ENCODE results near the gene FNBP1. TPM values are rescaled to one million over a fixed set of nuclear protein-coding genes. Genes with fewer than 3 reads are reported as not detected.

Gene FNBP1
- total and polyA plus RNA-seq, 4 donors: 16.0 to 94.3 (median 29.5) TPM

DNA sequence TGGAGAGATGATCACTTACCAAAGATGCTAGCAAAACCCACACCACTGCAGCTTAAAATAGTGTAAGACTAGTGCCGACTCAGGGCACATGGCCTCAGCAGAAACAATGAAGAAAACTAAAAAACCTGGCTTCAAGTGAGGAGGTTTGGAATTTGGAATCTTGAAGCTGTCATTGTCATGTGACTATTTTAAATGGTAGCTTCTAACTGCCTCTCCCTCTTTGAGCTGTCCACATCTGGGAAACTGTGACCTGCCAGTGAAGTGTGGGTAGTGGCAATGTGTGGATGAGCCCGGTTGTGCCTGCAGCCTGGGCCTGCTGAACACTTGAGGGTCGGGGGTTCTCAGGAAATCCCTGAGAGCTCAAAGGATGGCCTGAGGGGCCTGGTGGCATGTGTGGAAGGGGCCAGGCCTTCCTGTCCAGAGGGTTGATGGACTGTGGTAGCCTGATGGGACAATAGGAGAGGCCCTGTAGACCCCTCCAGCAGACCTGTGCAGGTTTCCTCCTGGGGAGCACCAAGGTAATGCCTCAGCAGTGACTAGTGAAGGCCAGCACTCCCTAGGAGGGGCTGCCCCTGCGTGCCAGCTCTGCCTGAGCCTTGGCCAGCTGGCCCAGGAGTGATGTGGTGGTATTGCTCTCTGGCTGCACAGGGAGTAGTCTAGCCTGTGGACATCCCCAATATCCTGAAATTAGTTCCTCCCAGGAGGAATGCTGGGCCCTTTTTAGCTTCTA, 194.1 kb downstream of the FNBP1 start:
- Histone ChIP-seq H3K27me3 (ENCODE audit: control insufficient read depth in 3 of 3, insufficient read depth in 3 of 3, low read length in 2 of 3) (no peaks in the 10 kb centered on the region), H3K9me3 (ENCODE audit: control insufficient read depth in 4 of 4, insufficient read depth in 3 of 4, low read length in 3 of 4) (no peaks in the 10 kb centered on the region), H3K4me3 (no peak overlapping the region), H3K27ac (ENCODE audit: low read depth in 1 of 2, low read length in 1 of 2) (no peak overlapping the region), H3K9ac (ENCODE audit: insufficient read depth in 1 of 2, low read length in 2 of 2) (no peak overlapping the region), H3K36me3 (ENCODE audit: control insufficient read depth in 4 of 4, insufficient read depth in 4 of 4, low read length in 4 of 4) (peaks cover 8 to 22% (median 16%) of the 10 kb centered on the region in 4 donors), H3K4me1 (ENCODE audit: control insufficient read depth in 5 of 5, insufficient read depth in 5 of 5, low read length in 5 of 5) (no peaks in the 10 kb centered on the region)
- ATAC-seq (ENCODE audit: insufficient read depth, low FRiP score) (no peak), DNase-seq (no peak)
- TF ChIP-seq, protein P1, sequence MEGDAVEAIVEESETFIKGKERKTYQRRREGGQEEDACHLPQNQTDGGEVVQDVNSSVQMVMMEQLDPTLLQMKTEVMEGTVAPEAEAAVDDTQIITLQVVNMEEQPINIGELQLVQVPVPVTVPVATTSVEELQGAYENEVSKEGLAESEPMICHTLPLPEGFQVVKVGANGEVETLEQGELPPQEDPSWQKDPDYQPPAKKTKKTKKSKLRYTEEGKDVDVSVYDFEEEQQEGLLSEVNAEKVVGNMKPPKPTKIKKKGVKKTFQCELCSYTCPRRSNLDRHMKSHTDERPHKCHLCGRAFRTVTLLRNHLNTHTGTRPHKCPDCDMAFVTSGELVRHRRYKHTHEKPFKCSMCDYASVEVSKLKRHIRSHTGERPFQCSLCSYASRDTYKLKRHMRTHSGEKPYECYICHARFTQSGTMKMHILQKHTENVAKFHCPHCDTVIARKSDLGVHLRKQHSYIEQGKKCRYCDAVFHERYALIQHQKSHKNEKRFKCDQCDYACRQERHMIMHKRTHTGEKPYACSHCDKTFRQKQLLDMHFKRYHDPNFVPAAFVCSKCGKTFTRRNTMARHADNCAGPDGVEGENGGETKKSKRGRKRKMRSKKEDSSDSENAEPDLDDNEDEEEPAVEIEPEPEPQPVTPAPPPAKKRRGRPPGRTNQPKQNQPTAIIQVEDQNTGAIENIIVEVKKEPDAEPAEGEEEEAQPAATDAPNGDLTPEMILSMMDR (IDR thresholded peaks at IDR 0.05; ENCODE audit: control extremely low read depth, extremely low read depth): no peak
- 80 to 81% methylated on average over 4 of the region's 4 CpGs for WGBS, 2 donors

DNA sequence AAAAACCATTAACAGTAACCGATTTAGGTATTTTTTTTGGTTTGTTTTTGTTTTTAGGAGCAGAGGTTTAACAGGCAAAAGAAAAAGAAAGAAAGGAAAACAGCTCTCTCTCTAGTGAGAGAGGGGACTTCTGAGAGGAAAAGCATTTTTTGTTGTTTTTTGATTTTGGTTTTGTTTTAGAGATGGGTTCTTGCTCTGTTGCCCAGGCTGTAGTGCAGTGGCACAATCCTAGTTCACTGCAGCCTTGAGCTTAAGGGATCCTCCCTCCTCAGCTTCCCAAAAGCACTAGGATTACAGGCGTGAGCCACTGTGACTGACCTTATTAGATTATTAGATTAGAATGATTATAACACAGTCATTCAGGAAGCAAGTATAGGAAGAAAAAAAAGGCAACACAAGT, 197.6 kb downstream of the FNBP1 start:
- Histone ChIP-seq H3K4me3 (no peak overlapping the region), H3K36me3 (ENCODE audit: control insufficient read depth in 4 of 4, insufficient read depth in 4 of 4, low read length in 4 of 4) (peaks cover 0 to 4% (median 2%) of the 10 kb centered on the region in 4 donors), H3K4me1 (ENCODE audit: control insufficient read depth in 5 of 5, insufficient read depth in 5 of 5, low read length in 5 of 5) (no peaks in the 10 kb centered on the region), H3K9ac (ENCODE audit: insufficient read depth in 1 of 2, low read length in 2 of 2) (no peak overlapping the region), H3K9me3 (ENCODE audit: control insufficient read depth in 4 of 4, insufficient read depth in 3 of 4, low read length in 3 of 4) (no peaks in the 10 kb centered on the region), H3K27ac (ENCODE audit: low read depth in 1 of 2, low read length in 1 of 2) (no peak overlapping the region), H3K27me3 (ENCODE audit: control insufficient read depth in 3 of 3, insufficient read depth in 3 of 3, low read length in 2 of 3) (no peaks in the 10 kb centered on the region)
- DNase-seq (no peak), ATAC-seq (ENCODE audit: insufficient read depth, low FRiP score) (no peak)
- WGBS, 2 donors: 36 to 70% methylated on average over 2 of the region's 2 CpGs
- TF ChIP-seq, protein P1 (IDR thresholded peaks at IDR 0.05; ENCODE audit: control extremely low read depth, extremely low read depth): no peak

DNA sequence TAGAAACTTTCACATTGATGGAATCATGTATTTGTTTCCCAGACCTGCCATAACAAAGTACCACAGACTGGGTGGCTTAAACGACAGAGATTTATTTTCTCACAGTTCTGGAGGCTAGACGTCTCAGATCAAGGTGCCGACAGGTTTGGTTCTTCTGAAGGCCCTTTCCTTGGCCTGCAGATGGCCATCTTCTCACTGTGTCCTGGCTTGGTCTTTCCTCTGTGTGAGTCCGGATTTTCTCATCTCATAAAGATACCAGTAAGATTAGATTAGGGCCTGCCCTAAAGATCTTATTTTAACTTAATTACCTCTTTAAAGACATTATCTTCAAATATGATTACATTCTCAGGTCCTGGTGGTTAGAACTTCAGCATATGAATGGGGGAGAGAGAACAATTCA, 201.9 kb downstream of the FNBP1 start:
- DNase-seq (no peak), ATAC-seq (ENCODE audit: insufficient read depth, low FRiP score) (no peak)
- 82 to 89% methylated on average over 4 of the region's 4 CpGs for WGBS, 2 donors
- H3K27ac ChIP-seq (ENCODE audit: low read depth in 1 of 2, low read length in 1 of 2): no peak overlapping the region
- H3K9me3 ChIP-seq (ENCODE audit: control insufficient read depth in 4 of 4, insufficient read depth in 3 of 4, low read length in 3 of 4): no peaks in the 10 kb centered on the region
- H3K36me3 ChIP-seq (ENCODE audit: control insufficient read depth in 4 of 4, insufficient read depth in 4 of 4, low read length in 4 of 4): peaks cover 0 to 2% (median under 1%) of the 10 kb centered on the region in 4 donors
- no peak overlapping the region for H3K9ac ChIP-seq (ENCODE audit: insufficient read depth in 1 of 2, low read length in 2 of 2)
- TF ChIP-seq, protein P1 (IDR thresholded peaks at IDR 0.05; ENCODE audit: control extremely low read depth, extremely low read depth): no peak
- no peaks in the 10 kb centered on the region for H3K27me3 ChIP-seq (ENCODE audit: control insufficient read depth in 3 of 3, insufficient read depth in 3 of 3, low read length in 2 of 3)
- H3K4me3 ChIP-seq: no peak overlapping the region
- H3K4me1 ChIP-seq (ENCODE audit: control insufficient read depth in 5 of 5, insufficient read depth in 5 of 5, low read length in 5 of 5): peaks cover 0 to 7% (median 6%) of the 10 kb centered on the region in 5 donors
